ENCODE data around the gene LCP2.

LCP2 gene

GRCh38 chr5:170334626-170335025 lies 37.0 kb upstream of the LCP2 start (continued):
- TF ChIP-seq ZBTB6 (tag by site-specific recombination; IDR thresholded peaks at IDR 0.05): no peak
- no peak for TF ChIP-seq ZNF324 (tag by site-specific recombination; IDR thresholded peaks at IDR 0.05)
- no peak for TF ChIP-seq SCRT1 (tag by site-specific recombination; IDR thresholded peaks at IDR 0.05; ENCODE audit: borderline replicate concordance)
- TF ChIP-seq YY2 (tag by site-specific recombination; IDR thresholded peaks at IDR 0.05): no peak
- TF ChIP-seq KLF10 (tag by site-specific recombination; IDR thresholded peaks at IDR 0.05): no peak
- no peak for TF ChIP-seq ZNF549 (tag by site-specific recombination; IDR thresholded peaks at IDR 0.05)
- no peak for TF ChIP-seq ZNF677 (tag by site-specific recombination; IDR thresholded peaks at IDR 0.05)
- TF ChIP-seq ZSCAN4 (tag by site-specific recombination; IDR thresholded peaks at IDR 0.05): no peak
- no peak for TF ChIP-seq BCL11B (tag by site-specific recombination; IDR thresholded peaks at IDR 0.05; ENCODE audit: low read depth)
- TF ChIP-seq HOXA7 (CRISPR knock-in tag; IDR thresholded peaks at IDR 0.05; ENCODE audit: borderline replicate concordance): no peak
- no peak for TF ChIP-seq ZNF404 (tag by site-specific recombination; IDR thresholded peaks at IDR 0.05)
- TF ChIP-seq FEZF1 (tag by site-specific recombination; IDR thresholded peaks at IDR 0.05): no peak

GRCh38 chr5:170333161-170333910 lies 35.8 kb upstream of the LCP2 start:
- CTCF ChIA-PET: interaction anchor here (0.5 to 1.4 kb wide), 4 partner anchors 15 to 841 kb away, joined by 3 to 7 read pairs (median 4); no protein-coding TSS in a partner anchor
- no peak overlapping the region for H3K27ac ChIP-seq (ENCODE audit: extremely low read depth, low read depth, low read length)
- no peaks in the 10 kb centered on the region for H3K9me3 ChIP-seq (ENCODE audit: control insufficient read depth, insufficient read depth, low read depth, low read length)
- H3K4me1 ChIP-seq (ENCODE audit: control insufficient read depth, insufficient read depth, low read length): peaks cover 5% of the 10 kb centered on the region
- no peak overlapping the region for H3K4me3 ChIP-seq (ENCODE audit: low read depth, low read length)
- H3K36me3 ChIP-seq (ENCODE audit: control insufficient read depth in 2 of 2, insufficient read depth in 1 of 2, low read length in 2 of 2): no peaks in the 10 kb centered on the region
- POLR2A ChIA-PET: no interaction called here
- TF ChIP-seq ZNF148 (tag by site-specific recombination; IDR thresholded peaks at IDR 0.05; ENCODE audit: borderline replicate concordance) (no peak), ZNF26 (tag by site-specific recombination; IDR thresholded peaks at IDR 0.05) (no peak), REPIN1 (tag by site-specific recombination; IDR thresholded peaks at IDR 0.05; ENCODE audit: low read depth) (no peak), ZNF664 (tag by site-specific recombination; IDR thresholded peaks at IDR 0.05) (no peak), ZBTB48 (tag by site-specific recombination; IDR thresholded peaks at IDR 0.05) (no peak), FEZF1 (tag by site-specific recombination; IDR thresholded peaks at IDR 0.05) (peak; percentile 76), GLIS1 (tag by site-specific recombination; IDR thresholded peaks at IDR 0.05) (peak; percentile 86), ZNF514 (tag by site-specific recombination; IDR thresholded peaks at IDR 0.05) (no peak), ZBTB44 (tag by site-specific recombination; IDR thresholded peaks at IDR 0.05) (peak; percentile 75), ZNF518A (tag by site-specific recombination; conservative IDR thresholded peaks at IDR 0.05; ENCODE audit: low read depth) (no peak), ZBTB1 (tag by site-specific recombination; IDR thresholded peaks at IDR 0.05) (no peak), ZNF654 (tag by site-specific recombination; IDR thresholded peaks at IDR 0.05; ENCODE audit: low read depth) (no peak), ZNF112 (tag by site-specific recombination; IDR thresholded peaks at IDR 0.05) (no peak)
